ENCODE results near the gene ADAMTSL3. TPM values are rescaled to one million over a fixed set of nuclear protein-coding genes. Genes with fewer than 3 reads are reported as not detected.

ADAMTSL3 gene
- total RNA-seq, 2 donors from 2014 or later: 0.79 to 3.4 TPM

DNA sequence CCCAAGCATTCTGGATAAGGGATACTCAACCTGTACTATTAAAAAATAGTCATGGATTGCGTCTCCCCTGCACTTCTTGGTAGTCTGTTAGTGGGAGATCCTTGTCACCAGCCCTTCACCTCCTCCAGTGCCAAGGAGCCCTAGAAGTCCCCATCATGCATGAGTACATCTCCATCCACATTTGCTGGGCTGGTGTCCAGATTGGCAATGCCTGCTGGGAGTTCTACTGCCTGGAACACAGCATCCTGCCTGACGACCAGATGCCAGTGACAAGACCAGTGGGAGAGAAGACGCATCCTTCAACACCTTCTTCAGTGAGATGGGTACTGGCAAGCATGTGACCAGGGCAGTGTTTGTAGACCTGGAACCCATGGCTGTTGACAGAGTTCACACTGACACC lies 85.7 kb downstream of the ADAMTSL3 start:
- Histone ChIP-seq H3K36me3 (ENCODE audit: control insufficient read depth, insufficient read depth, low read length) (no peaks in the 10 kb centered on the region), H3K27me3 (ENCODE audit: control insufficient read depth, insufficient read depth, low read length, poor library complexity, severe bottlenecking) (no peaks in the 10 kb centered on the region), H3K9me3 (ENCODE audit: control insufficient read depth, low read length) (no peaks in the 10 kb centered on the region), H3K27ac (ENCODE audit: low read depth, low read length) (no peak overlapping the region), H3K4me3 (ENCODE audit: low read length) (no peak overlapping the region), H3K9ac (ENCODE audit: extremely low read depth, low read length, poor library complexity, severe bottlenecking) (no peak overlapping the region), H3K4me1 (ENCODE audit: control insufficient read depth, insufficient read depth, low read length) (peaks cover 9% of the 10 kb centered on the region)
- Mint-ChIP-seq H3K27ac (no peak overlapping the region), H3K4me1 (peaks cover 16% of the 10 kb centered on the region), H3K4me3 (no peak overlapping the region), H3K36me3 (ENCODE audit: low read depth) (no peaks in the 10 kb centered on the region), H3K9me3 (no peaks in the 10 kb centered on the region), H3K27me3 (ENCODE audit: insufficient read depth) (peaks cover 5% of the 10 kb centered on the region)
- TF ChIP-seq, protein P1, sequence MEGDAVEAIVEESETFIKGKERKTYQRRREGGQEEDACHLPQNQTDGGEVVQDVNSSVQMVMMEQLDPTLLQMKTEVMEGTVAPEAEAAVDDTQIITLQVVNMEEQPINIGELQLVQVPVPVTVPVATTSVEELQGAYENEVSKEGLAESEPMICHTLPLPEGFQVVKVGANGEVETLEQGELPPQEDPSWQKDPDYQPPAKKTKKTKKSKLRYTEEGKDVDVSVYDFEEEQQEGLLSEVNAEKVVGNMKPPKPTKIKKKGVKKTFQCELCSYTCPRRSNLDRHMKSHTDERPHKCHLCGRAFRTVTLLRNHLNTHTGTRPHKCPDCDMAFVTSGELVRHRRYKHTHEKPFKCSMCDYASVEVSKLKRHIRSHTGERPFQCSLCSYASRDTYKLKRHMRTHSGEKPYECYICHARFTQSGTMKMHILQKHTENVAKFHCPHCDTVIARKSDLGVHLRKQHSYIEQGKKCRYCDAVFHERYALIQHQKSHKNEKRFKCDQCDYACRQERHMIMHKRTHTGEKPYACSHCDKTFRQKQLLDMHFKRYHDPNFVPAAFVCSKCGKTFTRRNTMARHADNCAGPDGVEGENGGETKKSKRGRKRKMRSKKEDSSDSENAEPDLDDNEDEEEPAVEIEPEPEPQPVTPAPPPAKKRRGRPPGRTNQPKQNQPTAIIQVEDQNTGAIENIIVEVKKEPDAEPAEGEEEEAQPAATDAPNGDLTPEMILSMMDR (conservative IDR thresholded peaks at IDR 0.05): no peak
- no peak for DNase-seq
- WGBS, 2 experiments (ENCODE audit: insufficient coverage in 1 of 2, insufficient read length in 1 of 2): 46 to 61% methylated on average over 2 to 3 of the region's 3 CpGs

- no peaks in the 10 kb centered on the region for H3K36me3 Mint-ChIP-seq (ENCODE audit: low read depth)
- no peak overlapping the region for H3K4me3 Mint-ChIP-seq
- H3K27me3 Mint-ChIP-seq (ENCODE audit: insufficient read depth): peaks cover 14% of the 10 kb centered on the region
- no peaks in the 10 kb centered on the region for H3K4me1 Mint-ChIP-seq
- H3K9ac ChIP-seq (ENCODE audit: extremely low read depth, low read length, poor library complexity, severe bottlenecking): no peak overlapping the region
- no peaks in the 10 kb centered on the region for H3K27me3 ChIP-seq (ENCODE audit: control insufficient read depth, insufficient read depth, low read length, poor library complexity, severe bottlenecking)
- H3K36me3 ChIP-seq (ENCODE audit: control insufficient read depth, insufficient read depth, low read length): no peaks in the 10 kb centered on the region
- no peak overlapping the region for H3K4me3 ChIP-seq (ENCODE audit: low read length)
- H3K9me3 Mint-ChIP-seq: peaks cover 3% of the 10 kb centered on the region
- H3K27ac Mint-ChIP-seq: no peak overlapping the region
- WGBS, 2 experiments (ENCODE audit: insufficient coverage in 1 of 2, insufficient read length in 1 of 2): 87% methylated on average over 1 of the region's 1 CpG; no CpG with 5 or more reads in 1 of the 2 experiments
- TF ChIP-seq, protein P1 (conservative IDR thresholded peaks at IDR 0.05): no peak
- H3K27ac ChIP-seq (ENCODE audit: low read depth, low read length): no peak overlapping the region
- DNase-seq: no peak
- no peaks in the 10 kb centered on the region for H3K4me1 ChIP-seq (ENCODE audit: control insufficient read depth, insufficient read depth, low read length)
- peaks cover 4% of the 10 kb centered on the region for H3K9me3 ChIP-seq (ENCODE audit: control insufficient read depth, low read length)
Measured at GRCh38 chr15:83745771-83746170, 91.8 kb downstream of the ADAMTSL3 start.

DNA sequence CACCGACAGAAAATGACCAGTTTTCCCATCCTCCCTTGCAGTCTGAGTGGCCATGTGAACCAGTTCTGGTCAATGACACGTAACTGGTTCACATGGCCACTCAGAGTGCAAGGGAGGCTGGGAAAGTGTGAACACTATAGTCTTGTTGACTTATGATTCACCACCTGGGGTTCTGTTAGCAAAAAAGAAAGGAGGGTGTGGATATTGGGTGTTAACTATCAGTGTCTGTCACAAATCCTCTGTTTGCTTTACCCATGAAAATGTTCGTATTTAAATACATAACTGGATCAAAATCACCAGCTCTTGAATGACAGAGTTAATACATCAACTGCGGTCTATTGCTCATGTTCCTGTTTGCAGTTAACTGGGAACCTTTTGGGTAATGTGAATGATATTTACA lies 92.3 kb downstream of the ADAMTSL3 start:
- Mint-ChIP-seq H3K4me1 (no peaks in the 10 kb centered on the region), H3K27ac (no peak overlapping the region), H3K9me3 (peaks cover 3% of the 10 kb centered on the region), H3K36me3 (ENCODE audit: low read depth) (no peaks in the 10 kb centered on the region), H3K4me3 (no peak overlapping the region), H3K27me3 (ENCODE audit: insufficient read depth) (peaks cover 14% of the 10 kb centered on the region)
- H3K4me3 ChIP-seq (ENCODE audit: low read length): no peak overlapping the region
- 87 to 91% methylated on average over 2 to 4 of the region's 4 CpGs for WGBS, 2 experiments (ENCODE audit: insufficient coverage in 1 of 2, insufficient read length in 1 of 2)
- no peaks in the 10 kb centered on the region for H3K27me3 ChIP-seq (ENCODE audit: control insufficient read depth, insufficient read depth, low read length, poor library complexity, severe bottlenecking)
- no peak overlapping the region for H3K27ac ChIP-seq (ENCODE audit: low read depth, low read length)
- peaks cover 4% of the 10 kb centered on the region for H3K9me3 ChIP-seq (ENCODE audit: control insufficient read depth, low read length)
- no peak for DNase-seq
- H3K36me3 ChIP-seq (ENCODE audit: control insufficient read depth, insufficient read depth, low read length): no peaks in the 10 kb centered on the region
- H3K9ac ChIP-seq (ENCODE audit: extremely low read depth, low read length, poor library complexity, severe bottlenecking): no peak overlapping the region
- TF ChIP-seq, protein P1 (conservative IDR thresholded peaks at IDR 0.05): no peak
- H3K4me1 ChIP-seq (ENCODE audit: control insufficient read depth, insufficient read depth, low read length): no peaks in the 10 kb centered on the region
